ENCODE results near the gene CAPZB. TPM values are rescaled to one million over a fixed set of nuclear protein-coding genes. Genes with fewer than 3 reads are reported as not detected.

Gene CAPZB
- total and polyA plus RNA-seq, 2 of the 4 experiments (the other 2 are of a cell fraction) = 216 to 304 TPM

GRCh38 chr1:19475296-19475695 lies 10.0 kb downstream of the CAPZB start:
- BruUV-seq (replicated peaks) = no TSS peak
- peaks cover 19% of the 10 kb centered on the region for H3K36me3 ChIP-seq (ENCODE audit: control insufficient read depth, insufficient read depth, low read length)
- no peak overlapping the region for H2AFZ ChIP-seq (replicated peaks; ENCODE audit: low read length, poor library complexity)
- H3K79me1 ChIP-seq (ENCODE audit: low read depth in 1 of 2, low read length in 2 of 2) = peaks cover 9 to 87% of the 10 kb centered on the region in 2 experiments; a peak in 3 of 4 replicates
- intact Hi-C loops (cut with micrococcal nuclease) = no loop called here
- H4K8ac ChIP-seq (ENCODE audit: low read depth in 2 of 2, low read length in 2 of 2) = no peak overlapping the region
- no peaks in the 10 kb centered on the region for H3K9me3 ChIP-seq (ENCODE audit: control insufficient read depth, insufficient read depth, low read length)
- H3K4me1 ChIP-seq (ENCODE audit: control insufficient read depth, insufficient read depth, low read length) = peaks cover 25% of the 10 kb centered on the region
- no peak overlapping the region for H2BK20ac ChIP-seq (ENCODE audit: low read depth, low read length)
- H3K4me3 ChIP-seq (ENCODE audit: insufficient read depth, low read depth, low read length) = no peak overlapping the region
- DNase-seq = no peak
- H2AK5ac ChIP-seq (ENCODE audit: low read depth, low read length) = no peak overlapping the region; the same call in 1 of the 2 replicates
- H3K9me1 ChIP-seq (ENCODE audit: insufficient read depth, low read length) = peaks cover 54% of the 10 kb centered on the region
- H3K4ac ChIP-seq (ENCODE audit: low read depth, low read length) = no peak overlapping the region
- H3K23ac ChIP-seq (ENCODE audit: low read depth, low read length) = no peak overlapping the region
- no peak for ATAC-seq (ENCODE audit: low read depth)
- peaks cover 97% of the 10 kb centered on the region for H4K20me1 ChIP-seq (ENCODE audit: insufficient read depth, low read length)
- H4K5ac ChIP-seq (ENCODE audit: low read depth, low read length) = no peak overlapping the region
- H3K18ac ChIP-seq (ENCODE audit: low read depth, low read length) = no peak overlapping the region
- dilution Hi-C loops (cut with HindIII; ENCODE audit: low sequenced_read_pairs, unreplicated experiment) = no loop called here
- no peak overlapping the region for H3K56ac ChIP-seq (ENCODE audit: extremely low read depth, insufficient read depth, low read length)
- CTCF ChIA-PET = interaction anchor here (1.0 kb wide), 1 partner anchor 12 kb away, joined by 3 read pairs; no protein-coding TSS in a partner anchor
- no peak overlapping the region for H3K4me2 ChIP-seq (ENCODE audit: low read depth, low read length)
- TF ChIP-seq CHD1 (IDR thresholded peaks at IDR 0.05; ENCODE audit: low read depth, low read length) (no peak), MAFK (IDR thresholded peaks at IDR 0.05; ENCODE audit: low read depth, low read length) (no peak), MAZ (IDR thresholded peaks at IDR 0.05; ENCODE audit: borderline replicate concordance, low read depth, low read length) (no peak), BHLHE40 (IDR thresholded peaks at IDR 0.05; ENCODE audit: low read depth, low read length) (no peak), MXI1 (IDR thresholded peaks at IDR 0.05; ENCODE audit: borderline replicate concordance, low read depth, low read length) (no peak), SMC3 (IDR thresholded peaks at IDR 0.05; ENCODE audit: low read depth, low read length) (no peak), FOS (IDR thresholded peaks at IDR 0.05; ENCODE audit: low read depth, low read length) (no peak), ELK1 (IDR thresholded peaks at IDR 0.05; ENCODE audit: borderline replicate concordance, low read depth, low read length) (no peak), USF2 (IDR thresholded peaks at IDR 0.05; ENCODE audit: low read depth, low read length) (no peak), RAD21 (IDR thresholded peaks at IDR 0.05; ENCODE audit: low read length) (no peak), RCOR1 (IDR thresholded peaks at IDR 0.05; ENCODE audit: insufficient replicate concordance, low read length) (no peak), CEBPB (IDR thresholded peaks at IDR 0.05; ENCODE audit: low read depth, low read length) (no peak), CTCF (conservative IDR thresholded peaks at IDR 0.05; ENCODE audit: low read depth, low read length) (no peak), RFX5 (IDR thresholded peaks at IDR 0.05; ENCODE audit: low read depth, low read length) (no peak), NFE2L2 (IDR thresholded peaks at IDR 0.05; ENCODE audit: low read depth, low read length) (no peak)
- H3K14ac ChIP-seq (replicated peaks; ENCODE audit: low read depth, low read length) = no peak overlapping the region
- WGBS, 2 experiments (ENCODE audit: extremely low coverage in 2 of 2, insufficient read length in 1 of 2) = 81% methylated on average over 5 of the region's 11 CpGs; no CpG with 5 or more reads in 1 of the 2 experiments
- no peak overlapping the region for H3K9ac ChIP-seq (ENCODE audit: low read depth, low read length)
- H3K27me3 ChIP-seq (ENCODE audit: control insufficient read depth, insufficient read depth, low read length) = no peaks in the 10 kb centered on the region
- no peak overlapping the region for H3K27ac ChIP-seq (ENCODE audit: insufficient read depth, low read length)
- in situ Hi-C loops (cut with MboI; ENCODE audit: low sequenced_read_pairs) = no loop called here
- no peak overlapping the region for H2BK120ac ChIP-seq (ENCODE audit: low read depth, low read length)
- POLR2A ChIA-PET (ENCODE audit: unreplicated experiment) = interaction anchor here (0.6 kb wide), 1 partner anchor 77 kb away, joined by 4 read pairs; no protein-coding TSS in a partner anchor
- no peak overlapping the region for H2BK15ac ChIP-seq (ENCODE audit: low read depth, low read length)
- no peak overlapping the region for H4K91ac ChIP-seq (ENCODE audit: insufficient read depth, low read depth, low read length)
- H2BK5ac ChIP-seq (ENCODE audit: low read depth, low read length, poor library complexity, severe bottlenecking) = no peak overlapping the region
- H2AK9ac ChIP-seq (replicated peaks; ENCODE audit: low read depth, low read length, poor library complexity) = no peak overlapping the region
